OCI-LY1 (cell line): ENCODE data around the gene NELL2.

ENCODE experiments used
- EZH2 ChIP-seq: fragments of 200-600 bp; sonication (generic), shearing (Covaris generic); IDR thresholded peaks from 2 replicates; pipeline ENCODE4 v1.8.0; 2017; ENCODE audit warnings: borderline replicate concordance, mixed run types, mild to moderate bottlenecking, antibody characterized with exemption, low read length, moderate library complexity, mixed read lengths
- TF ChIP-seq, protein P1 (sequence below): fragments of 200-600 bp; sonication (generic), shearing (Covaris generic); IDR thresholded peaks from 2 replicates; pipeline ENCODE4 v1.5.1; 2017; ENCODE audit warnings: mild to moderate bottlenecking, antibody characterized with exemption, low read length, moderate library complexity, mixed read lengths

- TF ChIP-seq, protein P1, sequence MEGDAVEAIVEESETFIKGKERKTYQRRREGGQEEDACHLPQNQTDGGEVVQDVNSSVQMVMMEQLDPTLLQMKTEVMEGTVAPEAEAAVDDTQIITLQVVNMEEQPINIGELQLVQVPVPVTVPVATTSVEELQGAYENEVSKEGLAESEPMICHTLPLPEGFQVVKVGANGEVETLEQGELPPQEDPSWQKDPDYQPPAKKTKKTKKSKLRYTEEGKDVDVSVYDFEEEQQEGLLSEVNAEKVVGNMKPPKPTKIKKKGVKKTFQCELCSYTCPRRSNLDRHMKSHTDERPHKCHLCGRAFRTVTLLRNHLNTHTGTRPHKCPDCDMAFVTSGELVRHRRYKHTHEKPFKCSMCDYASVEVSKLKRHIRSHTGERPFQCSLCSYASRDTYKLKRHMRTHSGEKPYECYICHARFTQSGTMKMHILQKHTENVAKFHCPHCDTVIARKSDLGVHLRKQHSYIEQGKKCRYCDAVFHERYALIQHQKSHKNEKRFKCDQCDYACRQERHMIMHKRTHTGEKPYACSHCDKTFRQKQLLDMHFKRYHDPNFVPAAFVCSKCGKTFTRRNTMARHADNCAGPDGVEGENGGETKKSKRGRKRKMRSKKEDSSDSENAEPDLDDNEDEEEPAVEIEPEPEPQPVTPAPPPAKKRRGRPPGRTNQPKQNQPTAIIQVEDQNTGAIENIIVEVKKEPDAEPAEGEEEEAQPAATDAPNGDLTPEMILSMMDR, result no peak
- TF ChIP-seq EZH2, result no peak
Observed at GRCh38 chr12:44851586-44851985, 24.5 kb downstream of the NELL2 start.
